Endodermal cell (in vitro differentiated cells): ENCODE data around the gene HCFC1. TPM values are rescaled to one million over a fixed set of nuclear protein-coding genes. Genes with fewer than 3 reads are reported as not detected.

ENCODE experiments used
- DNase-seq: peaks from one replicate; pipeline ENCODE4 v3.0.0-alpha.2; 2017
- H3K27ac ChIP-seq: 2 replicates; pipeline ENCODE4 v1.5.1; 2013; ENCODE audit warnings: mild to moderate bottlenecking, low read depth, low read length, moderate library complexity
- H3K27me3 ChIP-seq: 2 replicates; pipeline ENCODE4 v1.6.1; 2013; ENCODE audit warnings: mild to moderate bottlenecking, low read length, moderate library complexity; ENCODE audit not compliant: insufficient read depth, control insufficient read depth, poor library complexity, severe bottlenecking
- H3K36me3 ChIP-seq: 2 replicates; pipeline ENCODE4 v1.7.0; 2013; ENCODE audit warnings: mild to moderate bottlenecking, low read length, moderate library complexity; ENCODE audit not compliant: control insufficient read depth, insufficient read depth
- H3K4me1 ChIP-seq: one replicate; pipeline ENCODE4 v1.7.0; 2013; ENCODE audit warnings: low read length; ENCODE audit not compliant: control insufficient read depth, insufficient read depth
- H3K4me3 ChIP-seq: 2 replicates; pipeline ENCODE4 v1.5.1; 2013; ENCODE audit warnings: mild to moderate bottlenecking, low read length, moderate library complexity
- H3K9ac ChIP-seq: 2 replicates; pipeline ENCODE4 v1.6.1; 2013; ENCODE audit warnings: mild to moderate bottlenecking, low read length, moderate library complexity; ENCODE audit not compliant: poor library complexity, severe bottlenecking; ENCODE audit errors: extremely low read depth
- H3K9me3 ChIP-seq: 2 replicates; pipeline ENCODE4 v1.6.1; 2013; ENCODE audit warnings: mild to moderate bottlenecking, low read length, moderate library complexity; ENCODE audit not compliant: control insufficient read depth
- H3K27ac Mint-ChIP-seq: 2 replicates; pipeline ENCODE4 v1.8.0; 2020; ENCODE audit warnings: mixed read lengths
- H3K27me3 Mint-ChIP-seq: 2 replicates; pipeline ENCODE4 v1.8.0; 2021; ENCODE audit warnings: mild to moderate bottlenecking, mixed read lengths; ENCODE audit not compliant: insufficient read depth
- H3K36me3 Mint-ChIP-seq: 2 replicates; pipeline ENCODE4 v1.8.0; 2020; ENCODE audit warnings: low read depth, mixed read lengths
- H3K4me1 Mint-ChIP-seq: 2 replicates; pipeline ENCODE4 v1.8.0; 2020; ENCODE audit warnings: mixed read lengths
- H3K4me3 Mint-ChIP-seq: 2 replicates; pipeline ENCODE4 v1.8.0; 2020; ENCODE audit warnings: mild to moderate bottlenecking, moderate library complexity, mixed read lengths
- H3K9me3 Mint-ChIP-seq: 2 replicates; pipeline ENCODE4 v1.8.0; 2020; ENCODE audit warnings: mild to moderate bottlenecking, mixed read lengths
- WGBS, 2 experiments: methylation state at CpG; one replicate each; pipeline versions ENCODE4 v1.1.5 to v1.1.7; 2013; ENCODE audit warnings: missing lambda C conversion rate in 2 of 2, mixed read lengths in 1 of 2; ENCODE audit not compliant: insufficient coverage in 1 of 2, insufficient read length in 1 of 2; 5-methylcytosine and 5-hydroxymethylcytosine counted together
- total RNA-seq, 2 donors: library from RNA; stranded (reverse); fragmentation: NEBNext Ultra II Directional in 1 of 2; extraction: Animal tissue kit (Norgen Biotek cat#: 25700) in 1 of 2; gene quantifications; 2 replicates in 1 of 2; 3 replicates in 1 of 2; pipeline ENCODE4 v1.2.1, GENCODE V29; 2021
- TF ChIP-seq, protein P1 (sequence below): fragments of 200-600 bp; sonication (generic); conservative IDR thresholded peaks from 2 replicates; pipeline ENCODE4 v1.5.0; 2021; ENCODE audit warnings: antibody characterized with exemption, mild to moderate bottlenecking

HCFC1 gene
- total RNA-seq, 2 donors from 2014 or later = 93.4 to 112 TPM

DNA sequence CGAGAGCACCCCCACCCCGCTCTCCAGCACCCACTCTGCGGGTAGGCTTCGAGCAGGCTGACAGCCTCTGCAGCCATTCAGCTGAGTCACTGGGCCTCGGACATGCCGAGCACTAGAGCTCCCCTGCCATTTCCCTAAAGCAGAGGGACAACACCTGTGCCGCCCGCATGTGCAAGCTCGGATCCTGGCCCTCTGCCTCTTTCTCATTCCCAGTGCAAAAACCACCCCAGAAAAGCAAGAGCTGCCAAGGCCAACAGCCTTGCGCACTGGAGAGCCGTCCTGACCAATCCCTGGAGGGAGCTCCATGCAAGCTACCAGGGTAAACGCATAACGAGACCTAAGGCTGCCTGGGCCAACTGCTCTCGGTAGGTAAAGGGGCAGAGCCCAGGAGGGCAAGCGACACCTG lies 5.3 kb downstream of the HCFC1 start:
- Mint-ChIP-seq H3K27me3 (no peaks in the 10 kb centered on the region), H3K36me3 (peaks cover 46% of the 10 kb centered on the region), H3K4me1 (peaks cover 32% of the 10 kb centered on the region), H3K27ac (peak overlapping the region; percentile 88), H3K4me3 (no peak overlapping the region), H3K9me3 (no peaks in the 10 kb centered on the region)
- H3K27me3 ChIP-seq = no peaks in the 10 kb centered on the region
- DNase-seq = no peak
- peaks cover 9% of the 10 kb centered on the region for H3K4me1 ChIP-seq
- peaks cover 34% of the 10 kb centered on the region for H3K36me3 ChIP-seq
- no peak overlapping the region for H3K9ac ChIP-seq
- no peaks in the 10 kb centered on the region for H3K9me3 ChIP-seq
- TF ChIP-seq, protein P1, sequence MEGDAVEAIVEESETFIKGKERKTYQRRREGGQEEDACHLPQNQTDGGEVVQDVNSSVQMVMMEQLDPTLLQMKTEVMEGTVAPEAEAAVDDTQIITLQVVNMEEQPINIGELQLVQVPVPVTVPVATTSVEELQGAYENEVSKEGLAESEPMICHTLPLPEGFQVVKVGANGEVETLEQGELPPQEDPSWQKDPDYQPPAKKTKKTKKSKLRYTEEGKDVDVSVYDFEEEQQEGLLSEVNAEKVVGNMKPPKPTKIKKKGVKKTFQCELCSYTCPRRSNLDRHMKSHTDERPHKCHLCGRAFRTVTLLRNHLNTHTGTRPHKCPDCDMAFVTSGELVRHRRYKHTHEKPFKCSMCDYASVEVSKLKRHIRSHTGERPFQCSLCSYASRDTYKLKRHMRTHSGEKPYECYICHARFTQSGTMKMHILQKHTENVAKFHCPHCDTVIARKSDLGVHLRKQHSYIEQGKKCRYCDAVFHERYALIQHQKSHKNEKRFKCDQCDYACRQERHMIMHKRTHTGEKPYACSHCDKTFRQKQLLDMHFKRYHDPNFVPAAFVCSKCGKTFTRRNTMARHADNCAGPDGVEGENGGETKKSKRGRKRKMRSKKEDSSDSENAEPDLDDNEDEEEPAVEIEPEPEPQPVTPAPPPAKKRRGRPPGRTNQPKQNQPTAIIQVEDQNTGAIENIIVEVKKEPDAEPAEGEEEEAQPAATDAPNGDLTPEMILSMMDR = no peak
- H3K4me3 ChIP-seq = no peak overlapping the region
- H3K27ac ChIP-seq = no peak overlapping the region
- WGBS, 2 experiments = 93 to 100% methylated on average over 1 to 15 of the region's 15 CpGs

DNA sequence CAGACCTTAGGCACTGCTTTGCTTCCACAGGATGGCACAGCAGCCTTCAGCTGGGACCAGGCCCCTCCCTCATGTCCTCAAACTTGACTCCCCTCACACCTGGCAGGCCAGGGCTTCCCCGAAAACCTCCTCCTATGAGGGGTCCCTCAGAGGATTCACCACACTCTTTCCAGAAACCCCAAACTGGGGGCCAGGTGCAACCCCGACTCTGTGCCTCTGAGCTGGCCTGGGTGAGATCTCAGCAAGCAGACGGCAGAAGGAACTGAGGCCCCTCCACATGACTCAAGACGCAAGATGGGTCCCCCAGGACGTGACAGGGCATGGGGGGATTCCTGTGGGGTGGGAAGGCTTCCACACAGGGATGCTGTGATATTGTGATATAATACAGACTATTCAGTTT lies 6.2 kb downstream of the HCFC1 start:
- no peak overlapping the region for H3K4me3 Mint-ChIP-seq
- H3K4me3 ChIP-seq = no peak overlapping the region
- no peaks in the 10 kb centered on the region for H3K27me3 Mint-ChIP-seq
- TF ChIP-seq, protein P1 = no peak
- no peak for DNase-seq
- peaks cover 32% of the 10 kb centered on the region for H3K4me1 Mint-ChIP-seq
- H3K9me3 ChIP-seq = no peaks in the 10 kb centered on the region
- H3K27ac ChIP-seq = no peak overlapping the region
- H3K27ac Mint-ChIP-seq = no peak overlapping the region
- peaks cover 39% of the 10 kb centered on the region for H3K36me3 ChIP-seq
- WGBS, 2 experiments = 94% methylated on average over 5 of the region's 5 CpGs; no CpG with 5 or more reads in 1 of the 2 experiments
- no peak overlapping the region for H3K9ac ChIP-seq
- no peaks in the 10 kb centered on the region for H3K27me3 ChIP-seq
- H3K36me3 Mint-ChIP-seq = peaks cover 55% of the 10 kb centered on the region
- H3K4me1 ChIP-seq = peaks cover 9% of the 10 kb centered on the region
- H3K9me3 Mint-ChIP-seq = no peaks in the 10 kb centered on the region

DNA sequence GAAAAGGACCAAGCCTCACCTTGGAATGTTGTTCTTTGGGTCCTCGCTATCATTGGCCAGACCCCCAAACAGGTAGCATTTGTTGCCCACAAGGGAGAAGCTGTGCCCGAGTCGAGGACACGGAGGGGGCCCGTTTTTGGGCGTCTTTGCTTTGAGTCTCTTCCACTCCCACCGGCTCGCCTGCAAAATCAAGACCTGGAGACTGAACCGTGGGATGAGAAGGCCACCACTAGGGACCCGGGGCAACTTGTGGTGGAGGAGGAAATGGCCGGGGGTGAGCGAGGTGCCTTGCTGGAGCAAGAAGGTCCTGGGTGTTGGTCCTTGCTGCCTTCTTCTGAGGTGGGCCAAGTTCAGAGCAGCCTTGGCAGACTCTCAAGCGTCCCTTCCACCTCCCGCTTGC lies 7.5 kb downstream of the HCFC1 start:
- H3K27me3 ChIP-seq = no peaks in the 10 kb centered on the region
- DNase-seq = no peak
- peaks cover 9% of the 10 kb centered on the region for H3K4me1 ChIP-seq
- H3K4me3 ChIP-seq = no peak overlapping the region
- no peaks in the 10 kb centered on the region for H3K9me3 ChIP-seq
- Mint-ChIP-seq H3K27ac (peak overlapping the region; percentile 48), H3K4me3 (no peak overlapping the region), H3K4me1 (peaks cover 28% of the 10 kb centered on the region), H3K27me3 (no peaks in the 10 kb centered on the region), H3K36me3 (peaks cover 67% of the 10 kb centered on the region), H3K9me3 (no peaks in the 10 kb centered on the region)
- peaks cover 45% of the 10 kb centered on the region for H3K36me3 ChIP-seq
- TF ChIP-seq, protein P1 = no peak
- H3K9ac ChIP-seq = no peak overlapping the region
- H3K27ac ChIP-seq = no peak overlapping the region
- WGBS, 2 experiments = 98% methylated on average over 14 of the region's 14 CpGs; no CpG with 5 or more reads in 1 of the 2 experiments
